Activated CD4-positive, CD25-positive, alpha-beta regulatory T cell treated with anti-CD3 and anti-CD28 coated beads, Interleukin-2, amount 50 U/mL, for 16 hours (primary cell): ENCODE results near the gene KLHL35.
A peak's percentile ranks its signal among the peaks of the same experiment; 100 is the strongest.

Experiments
- DNase-seq: peaks from one replicate; pipeline ENCODE4 v3.0.0-alpha.2; 2020; ENCODE audit warnings: low read depth, low spot score

KLHL35 gene

DNA sequence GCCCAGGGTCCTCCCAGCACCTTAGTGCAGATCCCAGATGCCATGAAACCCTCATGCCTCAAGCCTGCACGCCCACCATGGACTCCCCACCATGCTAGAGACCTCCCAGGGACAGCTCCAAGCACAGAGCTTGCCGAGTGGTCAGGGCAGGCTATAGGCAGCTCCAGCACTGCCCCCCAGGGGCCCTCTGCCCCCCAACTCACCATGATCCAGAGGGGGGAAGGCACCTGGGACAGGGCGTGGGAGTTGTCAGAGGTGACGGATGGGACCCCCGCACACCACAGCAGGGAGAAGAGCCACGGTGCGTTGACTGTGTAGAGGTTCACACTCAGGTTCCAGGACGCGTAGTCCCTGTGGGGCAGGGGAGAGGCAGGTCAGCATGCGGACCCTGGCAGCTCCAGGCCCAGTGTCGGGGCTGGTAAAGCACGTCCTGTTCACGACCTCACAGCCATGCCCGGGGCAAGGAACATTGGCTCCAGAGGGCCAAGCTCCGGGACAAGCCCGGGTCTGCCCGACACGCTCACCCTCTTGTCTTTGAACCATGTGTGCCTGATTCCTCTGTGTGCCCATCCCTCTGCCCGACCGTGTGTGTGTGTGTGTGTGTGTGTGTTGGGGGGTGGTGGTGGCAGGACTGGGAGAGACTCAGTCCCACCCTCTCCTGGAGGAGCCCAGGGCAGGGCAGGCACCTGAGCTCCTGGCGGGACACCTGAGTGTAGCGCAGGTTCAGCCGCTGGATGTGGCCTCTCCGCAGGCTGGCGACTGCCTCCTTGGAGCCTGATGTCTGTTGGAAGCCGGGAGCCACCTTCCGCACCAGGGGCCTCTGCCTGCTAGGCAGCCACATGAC lies 8.2 kb upstream of the KLHL35 start:
- DNase-seq = no peak

DNA sequence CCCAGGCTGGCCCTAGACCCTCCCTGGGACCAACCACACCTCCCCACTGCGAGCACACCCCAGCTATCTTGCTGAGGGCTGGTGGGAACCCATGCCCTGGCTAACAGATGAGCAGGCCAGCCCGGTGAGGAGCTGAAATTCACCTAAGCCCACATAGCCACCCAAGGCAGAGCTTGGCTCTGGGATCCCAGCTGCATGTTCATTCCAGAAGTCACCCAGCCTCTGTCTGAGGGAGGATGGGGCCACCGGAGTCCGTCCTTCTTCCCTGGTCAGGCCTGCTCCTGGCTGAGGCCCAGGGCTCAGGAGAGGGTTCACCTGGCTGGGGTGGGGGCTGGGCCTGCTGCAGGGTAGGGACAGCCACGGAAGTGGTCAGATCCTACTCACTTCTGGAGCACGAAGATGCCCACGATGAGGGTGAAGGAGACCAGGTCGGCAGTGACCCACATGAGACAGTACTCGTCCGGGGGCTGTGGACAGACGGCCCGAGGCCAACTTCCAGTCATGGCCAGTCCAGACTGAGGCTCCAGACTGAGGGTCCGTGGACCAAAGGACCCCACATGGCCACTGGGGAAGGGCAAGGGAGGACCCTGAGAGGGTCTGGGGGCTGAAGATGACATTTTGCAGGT lies 6.6 kb upstream of the KLHL35 start:
- no peak for DNase-seq

- DNase-seq = no peak
Measured at GRCh38 chr11:75439026-75439425, 6.0 kb upstream of the KLHL35 start.

- DNase-seq = no peak
Measured at GRCh38 chr11:75437966-75438659, 5.1 kb upstream of the KLHL35 start.

DNA sequence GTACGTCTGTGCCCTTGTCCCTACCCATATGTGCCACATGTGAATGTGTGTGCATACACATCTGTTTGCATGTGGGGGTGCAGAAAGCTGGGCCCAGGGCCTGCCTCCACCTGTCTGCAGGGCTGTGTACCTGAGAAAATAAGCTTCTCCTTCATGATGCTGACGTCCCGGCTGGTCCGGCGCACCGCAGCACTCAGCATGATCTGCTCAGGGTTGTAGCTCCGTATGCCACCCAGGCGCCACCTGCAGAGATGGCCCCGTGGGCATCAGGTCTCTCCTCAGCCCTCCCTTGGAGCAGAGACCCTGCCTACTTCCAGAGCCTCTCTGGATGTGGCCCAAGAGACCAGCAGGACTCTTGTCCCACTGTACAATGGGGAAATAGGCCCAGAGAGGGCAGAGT lies 3.8 kb upstream of the KLHL35 start:
- DNase-seq = no peak

GRCh38 chr11:75435571-75435925 lies 2.5 kb upstream of the KLHL35 start:
- DNase-seq = no peak

GRCh38 chr11:75434886-75435570 lies 2.0 kb upstream of the KLHL35 start:
- no peak for DNase-seq

- DNase-seq = no peak
Measured at GRCh38 chr11:75434051-75434450, 1.0 kb upstream of the KLHL35 start.

DNA sequence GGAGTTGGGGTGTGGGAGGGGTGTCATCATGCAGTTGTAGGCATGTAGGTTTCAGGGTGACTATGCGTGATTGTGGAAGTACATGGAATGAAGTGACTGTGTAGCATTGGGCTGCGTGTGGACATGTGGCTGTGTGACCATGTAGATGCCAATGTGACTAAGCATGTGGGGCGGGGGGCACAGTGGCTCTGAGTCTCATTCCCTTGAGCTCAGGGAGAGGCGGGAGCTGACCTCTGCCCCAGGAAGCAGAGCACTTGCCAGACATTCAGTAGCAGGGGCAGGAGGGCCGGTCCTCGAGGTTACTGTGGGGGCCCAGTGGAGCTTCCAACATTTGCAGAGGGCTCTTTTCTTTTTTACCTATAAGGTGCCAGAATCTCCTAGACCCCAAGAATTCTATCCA lies 440 bp upstream of the KLHL35 start:
- no peak for DNase-seq

GRCh38 chr11:75431533-75432525 lies 1.2 kb downstream of the KLHL35 start:
- no peak for DNase-seq

- no peak for DNase-seq
Measured at GRCh38 chr11:75430714-75431532, 2.1 kb downstream of the KLHL35 start.

GRCh38 chr11:75429902-75430713 lies 2.9 kb downstream of the KLHL35 start:
- no peak for DNase-seq

DNA sequence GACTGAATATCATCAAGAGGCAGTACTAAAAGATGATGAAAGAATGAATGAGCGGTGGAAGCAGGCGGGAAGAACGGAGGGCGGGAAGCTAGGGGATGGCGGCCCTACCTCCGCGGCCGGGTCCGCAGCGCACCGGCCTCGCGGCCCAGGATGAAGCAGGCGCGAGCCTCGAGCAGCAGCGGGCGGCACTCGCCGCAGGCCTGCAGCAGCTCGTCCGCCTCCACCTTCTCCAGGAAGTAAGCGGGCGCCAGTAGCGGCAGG lies 3.4 kb downstream of the KLHL35 start:
- no peak for DNase-seq

DNA sequence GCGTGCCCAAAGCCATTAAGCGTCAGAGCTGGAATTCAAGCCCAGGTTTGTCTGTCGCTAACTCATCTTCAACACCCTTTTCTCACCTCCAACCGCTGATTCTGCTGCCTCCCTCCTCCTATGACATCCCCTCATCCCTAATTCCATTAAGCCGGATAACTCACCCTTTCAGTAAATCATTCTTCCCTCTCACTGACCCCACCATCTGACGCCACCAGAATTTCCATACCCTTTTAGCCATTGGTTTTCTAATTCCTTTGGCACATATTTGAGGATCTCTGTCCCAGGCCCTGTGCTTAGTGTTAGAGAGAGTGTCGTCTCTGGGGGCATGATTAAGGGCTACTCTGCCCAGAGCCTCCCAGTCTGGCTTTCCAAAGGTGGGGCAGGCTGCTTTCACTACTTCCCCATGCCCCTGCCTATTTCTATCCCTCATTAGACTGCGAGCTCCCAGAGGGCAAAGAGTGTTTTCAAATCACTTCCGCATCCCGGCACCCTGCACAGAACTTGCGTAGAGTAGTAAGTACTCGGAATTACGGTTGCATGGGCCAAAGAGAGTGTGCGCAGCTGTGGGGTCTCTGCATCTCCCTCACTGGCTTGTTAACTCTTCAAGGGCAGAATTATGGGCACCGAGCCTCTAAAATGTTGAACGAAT lies 3.9 kb downstream of the KLHL35 start:
- no peak for DNase-seq

DNA sequence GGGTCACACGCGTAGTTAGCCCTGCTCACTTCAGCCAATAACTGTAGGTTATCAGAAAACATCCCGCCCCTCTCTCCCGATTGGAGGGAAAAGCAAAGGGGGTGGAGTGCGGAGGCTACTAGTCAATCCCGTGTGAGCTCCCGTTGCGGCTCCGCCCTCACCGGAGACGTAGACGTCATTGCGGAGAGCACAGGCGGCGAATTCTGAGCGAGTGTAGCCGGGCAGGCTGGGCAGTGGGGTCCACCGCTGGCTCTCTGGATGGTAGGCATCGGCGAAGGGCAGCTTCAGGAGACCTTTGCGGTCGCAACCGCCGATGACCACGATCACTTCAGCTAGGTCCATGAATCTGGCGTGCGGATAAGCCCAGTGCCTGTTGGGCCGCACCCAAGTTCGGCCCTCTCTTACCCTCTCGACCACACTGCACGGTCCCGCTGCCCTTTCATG lies 4.7 kb downstream of the KLHL35 start:
- peak; percentile 30 for DNase-seq

DNA sequence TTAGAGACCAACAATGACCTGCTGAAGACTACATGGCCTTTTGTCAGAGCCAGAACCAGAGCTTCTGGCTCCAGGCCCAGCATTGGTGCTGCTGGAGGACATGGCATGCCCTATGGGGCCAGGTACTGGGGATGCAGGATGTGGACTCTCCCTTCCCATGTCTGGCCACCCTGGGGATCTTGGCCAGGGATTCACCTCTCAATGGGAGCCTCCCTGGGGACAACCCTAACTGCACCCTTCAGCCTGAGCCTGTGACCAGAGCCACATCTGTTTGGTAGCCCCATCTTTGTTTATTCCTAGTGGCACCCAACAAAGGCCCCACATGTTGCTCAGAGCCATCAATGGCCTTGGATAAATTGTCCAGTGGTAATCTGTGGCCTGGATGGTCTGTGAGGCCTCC lies 5.8 kb downstream of the KLHL35 start:
- DNase-seq = no peak

DNA sequence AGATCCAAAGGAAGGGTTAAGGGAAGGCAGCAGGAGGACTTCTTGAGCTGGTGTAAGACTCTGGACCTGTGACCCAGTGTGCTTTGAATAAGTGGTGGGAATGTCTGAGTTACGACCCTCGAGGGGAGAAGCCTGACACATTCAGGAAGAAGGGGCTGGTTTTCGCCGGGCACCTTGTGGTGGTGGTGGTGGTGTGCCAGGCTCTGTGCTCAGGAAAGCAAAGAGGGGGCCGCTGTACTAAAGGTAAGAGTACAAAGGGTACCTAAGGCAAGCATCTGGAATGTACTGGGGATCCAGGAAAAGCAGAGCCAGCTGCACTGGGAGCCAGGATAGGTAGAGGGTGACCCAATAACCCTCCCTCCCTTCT lies 6.3 kb downstream of the KLHL35 start:
- DNase-seq = no peak

GRCh38 chr11:75425422-75425821 lies 7.6 kb downstream of the KLHL35 start:
- DNase-seq = no peak

GRCh38 chr11:75424396-75424795 lies 8.6 kb downstream of the KLHL35 start:
- no peak for DNase-seq
